NCI-H2107 (cell line): ENCODE measurements around the gene SLC26A6.

Source experiments
- DNase-seq: peaks from one replicate; lab custom pipeline; 2025; lab: John Stamatoyannopoulos, UW

SLC26A6 gene

DNA sequence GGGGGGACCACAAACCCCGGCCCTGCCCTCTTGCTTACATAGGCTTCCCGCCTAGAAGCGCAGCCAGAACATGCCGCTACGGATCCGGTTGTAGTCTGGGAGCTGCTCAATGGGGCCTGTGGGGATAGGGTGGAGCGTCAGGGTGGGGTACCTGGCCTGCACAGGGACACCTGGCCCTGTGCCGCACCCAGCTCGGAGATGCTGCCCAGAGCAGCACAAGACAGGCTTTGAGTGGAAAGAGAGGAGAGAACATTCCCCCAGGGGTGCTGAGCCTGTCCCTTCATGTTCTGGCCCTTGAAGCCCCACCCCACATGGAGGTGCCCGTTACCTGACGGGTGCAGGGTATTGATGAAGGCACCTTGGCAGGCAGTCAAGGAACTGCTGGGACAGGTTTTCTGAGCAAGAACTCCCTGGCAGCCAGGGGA, 36.2 kb downstream of the SLC26A6 start:
- DNase-seq, result no peak

DNA sequence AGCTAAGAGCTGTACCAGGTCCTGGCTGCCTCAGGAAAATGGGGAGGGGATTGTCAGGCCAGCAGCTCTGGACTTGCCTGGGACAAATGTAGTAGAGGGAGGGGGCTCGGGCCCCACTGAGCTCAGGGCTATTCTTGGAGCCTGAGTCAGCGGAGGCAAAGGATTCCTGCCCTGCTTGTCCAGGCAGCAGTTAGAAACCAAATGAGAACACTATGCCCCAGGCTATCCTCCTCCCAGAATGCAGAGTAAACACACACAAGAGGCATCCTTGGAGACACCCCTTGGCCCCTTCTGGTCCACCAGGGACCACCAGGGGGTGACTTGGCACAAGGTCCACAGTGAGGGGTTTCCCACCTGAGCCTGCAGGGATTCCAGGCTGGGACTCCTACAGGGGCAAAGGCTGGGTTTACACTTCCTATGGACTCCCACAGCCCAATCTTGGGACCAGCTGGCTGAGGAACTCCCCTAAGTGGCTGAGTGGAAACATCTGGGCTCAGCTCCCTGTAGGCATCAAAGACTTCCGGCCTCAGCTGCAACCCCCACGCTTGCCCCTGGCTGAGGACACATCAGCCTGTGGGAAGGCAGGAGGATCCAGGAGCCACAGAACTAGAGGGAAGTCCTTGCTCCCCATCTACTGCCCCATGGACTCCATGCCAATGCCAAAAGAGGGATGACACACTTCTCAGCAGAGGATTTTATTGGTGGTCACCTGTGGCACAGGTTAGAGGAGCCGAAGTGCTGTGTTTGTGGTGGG, 36.8 kb downstream of the SLC26A6 start:
- no peak for DNase-seq

DNA sequence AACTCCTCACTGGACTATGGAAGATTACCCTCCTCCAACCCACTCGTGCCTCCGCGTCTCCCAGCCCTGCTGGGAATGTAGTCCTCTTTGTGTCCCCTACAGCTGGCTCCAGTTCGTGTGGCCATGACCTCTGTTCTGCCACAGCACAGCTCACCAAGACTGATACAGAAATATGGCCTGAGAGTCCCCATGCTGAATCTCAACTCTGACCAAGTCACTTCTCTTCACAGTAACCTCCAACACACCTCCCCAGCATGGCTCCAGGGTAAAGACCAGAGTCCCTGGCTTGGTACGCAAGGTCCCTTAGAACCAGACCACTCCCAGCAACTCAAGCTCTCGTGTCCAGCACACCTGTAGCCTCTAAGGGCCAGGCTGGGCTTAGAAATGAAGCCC, 37.9 kb downstream of the SLC26A6 start:
- DNase-seq, result no peak

DNA sequence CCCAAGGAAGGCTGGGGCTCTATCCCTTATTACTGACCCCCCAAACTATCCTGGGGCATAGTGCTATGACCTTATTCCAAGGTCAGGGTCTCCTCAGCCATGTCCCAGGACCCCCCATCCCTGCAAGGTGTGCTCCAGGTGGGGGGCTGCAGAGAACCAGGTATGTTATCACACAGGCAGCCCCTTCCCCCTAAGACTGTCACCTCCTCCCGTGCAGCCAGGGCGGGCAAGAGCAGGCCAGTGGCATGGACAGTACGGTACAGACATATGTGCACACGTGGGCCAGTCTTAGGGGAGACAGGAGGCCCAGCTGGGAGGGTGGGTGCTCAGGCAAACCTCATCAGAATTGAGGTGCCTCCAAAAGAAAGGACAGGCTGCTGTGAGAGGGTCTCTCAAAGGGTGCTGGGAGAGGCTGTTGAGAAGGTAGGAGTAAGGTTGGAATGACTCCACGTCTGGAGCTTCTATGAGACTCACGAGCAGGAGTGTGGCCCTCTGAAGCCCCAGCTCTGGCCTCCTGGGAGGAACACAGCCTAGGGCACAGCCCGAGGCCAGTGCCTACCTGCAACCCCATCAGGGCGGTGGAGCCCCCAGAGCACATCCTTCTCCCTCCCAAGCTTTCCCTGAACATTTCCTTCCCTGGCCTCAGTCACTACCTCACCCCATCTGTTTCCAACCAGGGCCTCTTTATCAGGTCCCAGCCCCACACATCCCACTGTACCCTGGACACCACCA, 38.4 kb downstream of the SLC26A6 start:
- no peak for DNase-seq

DNA sequence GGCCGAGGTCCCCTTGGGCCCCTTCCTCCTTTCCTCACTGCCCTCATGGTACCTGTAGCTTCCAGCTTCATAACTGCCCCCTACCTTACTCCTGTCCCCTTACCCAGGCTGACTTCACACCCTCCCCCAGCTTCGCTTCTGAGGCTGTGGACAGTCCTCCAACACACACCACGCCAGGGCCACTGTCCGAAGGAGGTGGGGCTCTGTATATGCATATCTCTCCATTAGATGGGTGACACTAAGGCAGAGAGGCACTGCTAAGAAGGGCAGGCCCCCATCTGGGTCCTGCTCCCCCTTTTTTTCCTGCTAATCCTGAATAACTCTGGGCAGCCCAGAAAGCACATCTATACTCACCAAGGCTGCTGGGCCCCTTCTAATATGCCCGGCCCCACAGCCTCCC, 39.1 kb downstream of the SLC26A6 start:
- no peak for DNase-seq

DNA sequence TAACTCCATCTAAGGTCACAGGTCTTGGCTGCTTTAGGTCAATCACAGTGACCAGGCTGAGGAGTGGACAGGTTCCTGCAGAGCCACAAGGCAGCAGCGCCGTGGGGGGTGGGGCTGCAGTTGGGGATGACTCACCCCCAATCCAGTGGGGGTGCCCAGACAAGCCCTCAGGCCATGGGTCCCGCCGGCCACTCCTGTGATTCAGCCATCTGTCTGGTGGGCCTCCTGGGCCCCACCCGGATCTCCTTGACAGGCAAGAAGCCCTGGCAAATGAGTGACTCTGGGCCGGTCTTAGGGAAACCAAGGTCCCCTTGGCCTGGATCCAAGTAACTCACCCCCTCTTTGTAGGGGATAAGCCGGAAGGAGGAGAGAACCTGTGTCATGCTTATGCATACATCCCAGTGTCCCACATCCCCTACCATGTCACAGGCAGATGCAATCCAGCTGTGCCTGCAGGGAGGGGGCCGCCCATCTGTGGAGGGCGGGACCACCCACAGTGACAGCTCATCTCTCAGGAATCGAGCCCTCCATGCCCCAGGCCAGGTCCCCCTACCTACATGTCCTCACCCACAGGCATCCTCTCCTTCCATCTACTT, 39.6 kb downstream of the SLC26A6 start:
- DNase-seq, result no peak

DNA sequence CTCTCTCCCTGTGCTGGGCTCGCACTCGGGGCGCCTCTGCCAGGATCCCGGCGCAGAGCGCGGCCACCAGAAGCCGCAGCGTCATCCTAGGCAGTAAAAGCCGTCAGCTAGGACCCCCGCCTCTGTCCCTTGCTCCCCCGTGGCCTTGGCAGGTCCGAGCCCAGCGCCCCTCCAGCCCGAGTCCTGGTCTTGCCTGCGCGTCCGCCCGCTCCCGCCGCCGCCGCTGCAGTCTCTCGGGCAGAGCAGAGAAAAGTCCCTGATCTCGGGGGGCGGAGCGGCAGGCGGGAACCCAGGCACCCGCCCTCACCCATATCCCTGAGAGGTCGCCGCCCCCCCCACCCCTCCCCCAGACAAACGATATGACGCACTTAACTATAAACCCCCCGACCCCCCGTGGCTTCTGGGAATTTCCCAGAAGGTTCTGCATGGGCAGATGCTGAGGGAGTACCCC, 40.2 kb downstream of the SLC26A6 start, which contains the start of gene COL7A1:
COL7A1 (minus strand) TSS at position 255 of the 451 bp plus-strand sequence; CDS start at position 85, 170 bp downstream.
- DNase-seq, result no peak

DNA sequence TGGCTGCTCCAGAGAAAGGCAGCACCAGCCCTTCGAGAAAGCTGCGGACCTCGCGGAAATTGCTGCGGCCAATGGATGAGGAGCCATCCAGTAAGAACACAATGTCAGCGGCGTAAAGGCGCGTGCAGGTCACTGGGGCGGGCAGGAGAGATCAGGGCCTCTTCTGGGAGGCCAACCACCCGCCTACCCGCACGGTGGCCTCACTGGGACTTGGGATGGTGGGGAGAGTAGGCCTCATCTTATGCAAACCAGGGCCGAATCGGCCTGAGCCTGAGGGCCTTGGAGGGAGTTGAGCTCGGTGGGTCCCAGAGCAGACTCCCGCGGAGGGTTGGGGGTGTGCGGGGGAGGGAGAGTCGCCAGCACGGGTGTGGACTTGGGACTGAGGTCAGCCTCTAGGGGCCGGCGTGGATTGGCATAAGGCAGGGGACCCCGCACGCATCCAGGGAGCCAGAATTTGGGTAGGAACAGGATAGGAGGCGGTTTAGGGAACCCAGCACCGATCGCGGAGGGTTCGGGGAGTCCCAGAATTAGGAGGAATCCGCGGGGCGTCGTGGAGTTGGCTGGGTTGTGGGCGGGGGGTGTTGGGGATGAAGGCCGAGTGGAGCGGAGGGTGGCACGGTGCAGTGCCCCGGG, 40.7 kb downstream of the SLC26A6 start:
- no peak for DNase-seq

DNA sequence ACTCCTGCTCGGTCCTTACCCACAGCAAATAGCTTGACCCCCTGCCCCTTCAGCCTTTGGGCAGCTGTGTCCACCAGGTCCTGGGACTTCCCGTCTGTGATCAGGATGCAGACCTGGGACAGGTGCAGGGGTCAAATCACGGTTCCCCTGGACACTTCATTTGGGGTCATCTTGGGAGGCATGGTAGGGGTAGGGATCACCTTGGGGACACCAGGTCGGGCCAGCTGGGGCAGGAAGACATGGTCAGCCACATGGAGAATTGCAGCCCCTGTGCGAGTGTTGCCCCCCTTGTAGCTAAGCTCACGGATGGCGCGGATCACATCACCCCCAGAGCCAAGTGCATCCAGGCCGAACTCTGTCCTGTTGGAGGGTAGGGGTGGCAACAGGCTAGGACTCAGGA, 41.9 kb downstream of the SLC26A6 start:
- DNase-seq, result no peak

DNA sequence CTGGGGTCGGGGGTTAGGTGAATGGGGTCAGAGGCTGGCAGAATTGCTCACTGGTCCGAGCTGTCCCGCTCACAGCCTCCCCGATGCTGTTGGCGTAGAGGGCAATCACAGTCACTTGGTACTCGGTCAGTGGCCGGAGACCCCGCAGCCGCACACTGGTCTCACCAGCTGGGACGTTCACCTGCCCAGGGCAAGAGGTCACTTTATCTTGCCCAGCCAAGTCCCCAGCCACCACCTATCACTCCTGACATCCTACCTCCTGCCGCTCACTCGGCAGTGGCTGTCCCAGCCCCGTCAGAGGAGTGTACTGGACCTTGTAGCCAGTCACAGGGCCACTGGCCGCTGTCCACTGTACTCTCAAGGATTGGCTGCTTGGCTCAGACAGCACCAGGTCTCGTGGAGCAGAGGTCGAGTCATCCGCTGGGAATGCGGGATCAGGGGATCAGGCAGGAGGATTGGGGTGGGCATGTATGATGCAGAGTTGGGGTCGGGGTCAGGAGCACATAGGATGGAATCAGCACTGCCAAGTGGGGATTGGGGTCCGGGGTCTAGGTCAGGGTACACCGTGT, 42.7 kb downstream of the SLC26A6 start:
- no peak for DNase-seq

DNA sequence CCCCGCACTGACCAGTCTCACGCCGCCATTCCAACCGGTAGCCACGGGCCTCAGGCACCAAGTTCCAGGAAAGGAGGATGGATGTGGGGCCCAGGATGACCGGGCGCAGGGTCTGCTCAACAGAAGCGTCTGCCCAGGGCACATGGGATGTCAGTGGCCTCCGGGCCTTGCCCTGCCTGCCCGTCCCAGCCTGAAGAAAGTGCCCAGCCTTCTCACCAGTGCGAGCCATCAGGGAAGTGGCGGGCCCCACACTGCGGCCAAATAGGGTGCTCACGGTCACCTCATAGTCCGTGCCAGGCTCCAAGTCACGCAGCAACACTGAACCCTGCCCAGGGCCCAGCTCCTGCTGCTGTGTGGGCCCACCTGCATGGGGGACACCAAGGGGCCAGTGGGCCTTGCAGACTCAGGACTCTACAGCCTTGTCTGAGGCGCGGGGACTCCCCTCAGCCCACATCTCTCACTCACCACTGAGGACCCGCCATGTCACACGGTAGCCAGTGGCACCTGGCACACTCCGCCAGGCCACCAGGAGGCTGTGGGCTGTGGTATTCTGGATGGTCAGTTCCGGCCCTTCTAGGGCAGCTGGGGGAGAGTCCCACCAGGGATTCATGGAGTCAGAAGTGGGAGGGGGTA, 43.3 kb downstream of the SLC26A6 start:
- DNase-seq, result no peak

DNA sequence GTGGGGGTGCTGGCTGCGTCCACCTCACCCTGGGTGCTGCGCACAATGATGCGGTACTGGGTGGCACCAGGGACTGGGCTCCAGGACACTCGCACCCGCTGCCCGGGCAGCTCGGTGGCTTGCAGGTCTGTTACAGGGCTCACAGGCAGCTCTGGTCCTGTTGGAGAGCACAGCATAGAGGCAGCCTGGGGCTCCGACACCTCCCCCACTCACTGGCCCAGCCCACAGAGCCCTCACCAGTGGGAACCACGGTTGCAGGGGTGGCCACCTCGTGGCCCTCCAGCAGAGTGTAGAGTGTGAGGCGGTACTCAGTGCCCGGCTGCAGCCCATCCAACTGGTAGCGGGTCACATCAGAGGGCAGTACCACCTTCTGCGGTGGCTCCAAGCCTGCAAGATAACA, 43.8 kb downstream of the SLC26A6 start:
- no peak for DNase-seq

DNA sequence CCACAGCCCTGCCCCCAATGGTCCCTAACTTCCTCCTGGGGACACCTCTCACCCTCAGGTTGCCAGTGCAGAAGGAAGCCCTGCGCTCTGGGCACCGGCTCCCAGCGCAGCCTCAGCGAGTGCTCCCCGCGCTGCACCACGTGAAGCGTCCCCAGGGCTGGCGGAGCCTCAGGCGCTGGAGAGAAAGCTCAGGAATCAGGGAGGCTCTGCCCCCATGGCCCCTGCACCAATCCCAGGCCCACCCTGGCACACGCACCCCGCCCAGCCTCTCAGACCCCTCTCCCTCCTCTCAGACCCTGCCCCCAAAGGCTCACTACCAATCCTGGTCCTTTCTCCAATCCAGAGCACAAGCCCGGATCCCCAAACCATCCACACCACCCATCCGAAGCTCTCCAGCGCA, 47.0 kb downstream of the SLC26A6 start:
- DNase-seq, result no peak

DNA sequence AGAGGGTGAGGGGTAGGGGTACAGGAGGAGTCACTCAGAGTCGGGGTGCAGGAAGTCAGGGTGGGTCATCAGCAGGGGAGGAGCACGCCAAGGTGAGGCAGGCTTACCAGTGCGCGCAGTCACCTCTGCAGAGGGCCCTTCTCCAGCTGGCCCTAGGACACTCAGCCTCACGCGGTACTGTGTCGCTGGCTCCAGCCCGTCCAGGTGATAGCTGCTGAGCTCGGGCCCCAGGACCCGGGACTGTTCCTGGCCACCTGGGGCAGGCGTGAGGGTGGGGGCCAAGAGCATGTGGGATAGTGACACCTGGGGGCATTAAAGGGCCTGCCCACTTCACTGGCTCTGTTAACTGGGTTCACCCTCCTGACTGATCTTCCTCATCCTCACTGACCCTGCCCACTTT, 47.6 kb downstream of the SLC26A6 start:
- no peak for DNase-seq

DNA sequence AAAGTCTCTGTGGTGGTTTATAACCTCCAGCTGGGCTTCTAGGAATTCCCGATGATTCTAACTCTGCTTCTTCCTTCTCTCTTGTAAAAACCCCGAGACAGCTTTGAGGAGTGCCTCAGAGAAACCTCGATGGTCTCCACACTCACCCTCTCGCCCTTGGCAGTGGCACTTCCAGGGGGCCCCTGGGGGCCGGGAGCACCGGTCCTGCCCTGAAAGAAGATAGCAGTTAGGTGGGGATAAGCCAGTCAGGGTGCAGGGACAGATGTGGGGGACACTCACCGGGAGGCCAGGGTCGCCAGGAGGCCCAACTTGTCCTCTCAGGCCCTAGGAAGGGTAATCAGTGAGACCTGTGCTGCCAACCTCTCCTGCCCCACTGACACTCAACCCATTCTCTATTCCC, 49.9 kb downstream of the SLC26A6 start:
- DNase-seq, result no peak

DNA sequence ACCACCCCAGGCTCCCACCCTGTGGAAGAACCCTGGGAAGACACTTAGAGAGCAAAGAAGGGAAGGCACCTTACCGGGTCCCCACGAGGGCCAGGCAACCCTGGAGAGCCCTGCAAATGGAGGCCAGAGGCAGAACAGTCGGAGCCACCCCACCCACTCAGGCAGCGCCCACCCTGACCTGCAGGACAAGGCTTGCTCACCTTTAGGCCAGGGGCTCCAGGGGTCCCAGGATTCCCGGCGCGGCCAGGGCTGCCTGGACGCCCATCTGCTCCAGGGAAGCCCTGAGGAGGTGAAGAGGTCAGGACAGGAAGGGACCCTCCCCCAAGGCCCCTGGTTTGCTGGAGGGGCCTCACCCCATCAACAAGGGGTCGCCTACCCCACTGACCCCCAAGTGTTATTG, 50.4 kb downstream of the SLC26A6 start:
- DNase-seq, result no peak

DNA sequence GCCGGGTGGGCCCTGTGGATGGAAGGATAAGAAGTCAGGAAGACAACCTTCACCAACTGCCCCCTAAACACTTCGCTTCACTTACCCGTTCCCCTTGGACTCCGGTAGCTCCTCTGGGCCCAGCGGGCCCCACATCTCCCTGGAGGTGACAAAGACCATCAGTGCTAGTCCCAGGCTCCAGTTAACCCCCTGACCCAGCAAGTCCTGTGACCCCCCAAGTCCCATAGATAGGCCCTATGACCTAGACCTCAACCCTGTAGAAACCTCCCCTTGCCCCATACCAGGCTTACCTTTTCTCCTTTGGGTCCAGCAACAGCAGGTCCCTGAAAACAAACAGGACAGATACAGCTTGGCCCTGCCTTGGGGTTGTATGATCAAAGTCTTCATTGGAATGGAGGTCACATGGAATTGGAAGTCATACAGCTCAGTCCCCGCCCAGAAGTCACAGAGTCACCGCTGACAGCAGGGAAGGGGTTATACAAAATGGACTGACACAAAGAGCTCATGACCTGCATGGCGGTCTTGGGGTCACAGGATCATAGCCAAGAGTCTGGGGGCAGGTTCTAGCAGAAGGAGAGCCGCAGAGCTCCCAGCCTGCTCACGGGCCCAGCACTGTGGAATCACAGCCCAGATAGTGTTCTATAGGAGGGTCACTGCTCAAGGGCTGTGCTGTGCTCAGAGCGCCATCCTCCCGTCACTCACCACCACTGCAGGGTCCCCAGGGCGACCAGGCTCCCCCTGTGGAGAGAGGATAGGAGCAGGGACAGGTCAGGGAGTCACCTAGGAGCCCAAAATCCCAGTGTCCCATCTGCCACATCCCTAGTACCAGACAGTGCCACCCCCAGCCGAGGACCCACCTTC, 53.4 kb downstream of the SLC26A6 start:
- DNase-seq, result no peak

DNA sequence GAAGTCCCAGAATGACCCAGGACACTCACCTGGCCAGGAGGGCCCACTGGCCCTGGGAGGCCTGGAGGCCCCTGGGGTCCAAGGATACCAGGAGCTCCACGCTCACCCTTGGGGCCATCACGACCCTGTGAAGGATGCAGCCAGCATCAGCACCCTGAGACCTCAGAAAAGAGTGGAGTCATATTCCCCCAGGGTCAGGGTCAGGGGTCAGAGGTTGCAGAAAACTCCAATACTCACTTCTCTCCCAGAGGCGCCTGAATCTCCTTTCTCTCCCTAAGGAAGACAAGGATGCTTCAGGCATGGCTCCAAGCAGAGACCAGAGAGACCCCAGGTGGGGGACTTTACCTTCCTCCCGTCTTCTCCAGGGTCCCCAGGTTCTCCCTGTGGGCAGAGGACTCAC, 58.6 kb downstream of the SLC26A6 start:
- no peak for DNase-seq
